Activated T-helper 2 cell treated with anti-CD3 and anti-CD28 coated beads, Interferon-gamma antibody, Interleukin-2, Interleukin-4, amounts not matched to agents 10 μg/mL and 5 μg/mL and 100 μg/mL, durations not matched to agents 14 hours and 24 hours and 36 hours (primary cell): Measurements from ENCODE around the gene CHAC1. TPM values are rescaled to one million over a fixed set of nuclear protein-coding genes. Genes with fewer than 3 reads are reported as not detected.

ENCODE experiments used
- DNase-seq: peaks from one replicate; pipeline ENCODE4 v3.0.0; 2021; ENCODE audit warnings: low spot score
- H3K27ac Mint-ChIP-seq: one replicate; pipeline ENCODE4 v1.8.0; 2021; ENCODE audit warnings: mixed read lengths
- H3K27me3 Mint-ChIP-seq: one replicate; pipeline ENCODE4 v1.8.0; 2021; ENCODE audit warnings: low read depth, mixed read lengths
- H3K36me3 Mint-ChIP-seq: one replicate; pipeline ENCODE4 v1.8.0; 2021; ENCODE audit warnings: low read depth, mixed read lengths
- H3K4me1 Mint-ChIP-seq: one replicate; pipeline ENCODE4 v1.8.0; 2021; ENCODE audit warnings: low read depth, mixed read lengths
- H3K4me3 Mint-ChIP-seq: one replicate; pipeline ENCODE4 v1.8.0; 2021; ENCODE audit warnings: low read depth, mild to moderate bottlenecking, moderate library complexity, mixed read lengths
- H3K9me3 Mint-ChIP-seq: one replicate; pipeline ENCODE4 v1.8.0; 2021; ENCODE audit warnings: mixed read lengths
- intact Hi-C: fragments of 100-400 bp; cut with micrococcal nuclease; formaldehyde crosslinking; loops from one replicate; pipeline ENCODE4 v1.15.1; 2023
- total RNA-seq: library from RNA; stranded (reverse); gene quantifications from 2 replicates; pipeline ENCODE4 v1.2.3, GENCODE V29; 2022

Gene CHAC1
- total RNA-seq, 1 donor from 2014 or later, result 3.6 TPM

GRCh38 chr15:40976819-40977218 is 23.5 kb downstream of the CHAC1 start:
- Mint-ChIP-seq H3K4me3 (no peak overlapping the region), H3K9me3 (no peaks in the 10 kb centered on the region), H3K36me3 (peaks cover 41% of the 10 kb centered on the region), H3K27ac (no peak overlapping the region), H3K27me3 (no peaks in the 10 kb centered on the region), H3K4me1 (peaks cover 2% of the 10 kb centered on the region)
- DNase-seq, result no peak
- intact Hi-C loops, result no loop called here

- Mint-ChIP-seq H3K9me3 (no peaks in the 10 kb centered on the region), H3K36me3 (peaks cover 54% of the 10 kb centered on the region), H3K4me3 (no peak overlapping the region), H3K27me3 (no peaks in the 10 kb centered on the region), H3K4me1 (no peaks in the 10 kb centered on the region), H3K27ac (no peak overlapping the region)
- DNase-seq, result no peak
- intact Hi-C loops, result no loop called here
Measured at GRCh38 chr15:40978141-40978540, 24.9 kb downstream of the CHAC1 start.

GRCh38 chr15:40978562-40978961 is 25.3 kb downstream of the CHAC1 start:
- H3K36me3 Mint-ChIP-seq, result peaks cover 58% of the 10 kb centered on the region
- no peaks in the 10 kb centered on the region for H3K4me1 Mint-ChIP-seq
- no peak for DNase-seq
- intact Hi-C loops, result no loop called here
- H3K9me3 Mint-ChIP-seq, result no peaks in the 10 kb centered on the region
- no peak overlapping the region for H3K27ac Mint-ChIP-seq
- H3K4me3 Mint-ChIP-seq, result no peak overlapping the region
- no peaks in the 10 kb centered on the region for H3K27me3 Mint-ChIP-seq

GRCh38 chr15:40981186-40981585 is 27.9 kb downstream of the CHAC1 start:
- Mint-ChIP-seq H3K27ac (no peak overlapping the region), H3K4me3 (no peak overlapping the region), H3K27me3 (no peaks in the 10 kb centered on the region), H3K4me1 (no peaks in the 10 kb centered on the region), H3K36me3 (peaks cover 80% of the 10 kb centered on the region), H3K9me3 (no peaks in the 10 kb centered on the region)
- no peak for DNase-seq
- intact Hi-C loops, result no loop called here

- no peak overlapping the region for H3K27ac Mint-ChIP-seq
- no peak overlapping the region for H3K4me3 Mint-ChIP-seq
- H3K9me3 Mint-ChIP-seq, result no peaks in the 10 kb centered on the region
- DNase-seq, result no peak
- intact Hi-C loops, result no loop called here
- H3K36me3 Mint-ChIP-seq, result peaks cover 88% of the 10 kb centered on the region
- no peaks in the 10 kb centered on the region for H3K27me3 Mint-ChIP-seq
- H3K4me1 Mint-ChIP-seq, result no peaks in the 10 kb centered on the region
Measured at GRCh38 chr15:40982855-40983254, 29.6 kb downstream of the CHAC1 start.

GRCh38 chr15:40984406-40984805 is 31.1 kb downstream of the CHAC1 start:
- Mint-ChIP-seq H3K36me3 (peaks cover 81% of the 10 kb centered on the region), H3K4me1 (no peaks in the 10 kb centered on the region), H3K4me3 (no peak overlapping the region), H3K27me3 (no peaks in the 10 kb centered on the region), H3K9me3 (no peaks in the 10 kb centered on the region), H3K27ac (no peak overlapping the region)
- intact Hi-C loops, result no loop called here
- no peak for DNase-seq

- DNase-seq, result no peak
- H3K27ac Mint-ChIP-seq, result no peak overlapping the region
- H3K36me3 Mint-ChIP-seq, result peaks cover 81% of the 10 kb centered on the region
- peaks cover 2% of the 10 kb centered on the region for H3K4me1 Mint-ChIP-seq
- no peak overlapping the region for H3K4me3 Mint-ChIP-seq
- intact Hi-C loops, result no loop called here
- no peaks in the 10 kb centered on the region for H3K27me3 Mint-ChIP-seq
- no peaks in the 10 kb centered on the region for H3K9me3 Mint-ChIP-seq
Measured at GRCh38 chr15:40984964-40985363, 31.7 kb downstream of the CHAC1 start.

- peaks cover 81% of the 10 kb centered on the region for H3K36me3 Mint-ChIP-seq
- H3K4me1 Mint-ChIP-seq, result peaks cover 10% of the 10 kb centered on the region
- H3K4me3 Mint-ChIP-seq, result no peak overlapping the region
- intact Hi-C loops, result no loop called here
- H3K9me3 Mint-ChIP-seq, result no peaks in the 10 kb centered on the region
- no peak for DNase-seq
- H3K27ac Mint-ChIP-seq, result no peak overlapping the region
- no peaks in the 10 kb centered on the region for H3K27me3 Mint-ChIP-seq
Measured at GRCh38 chr15:40985541-40986330, 32.5 kb downstream of the CHAC1 start.

- no peaks in the 10 kb centered on the region for H3K9me3 Mint-ChIP-seq
- no peak for DNase-seq
- no peak overlapping the region for H3K4me3 Mint-ChIP-seq
- peaks cover 80% of the 10 kb centered on the region for H3K36me3 Mint-ChIP-seq
- intact Hi-C loops, result no loop called here
- no peak overlapping the region for H3K27ac Mint-ChIP-seq
- peaks cover 18% of the 10 kb centered on the region for H3K4me1 Mint-ChIP-seq
- no peaks in the 10 kb centered on the region for H3K27me3 Mint-ChIP-seq
Measured at GRCh38 chr15:40986820-40987219, 33.5 kb downstream of the CHAC1 start.

GRCh38 chr15:40988156-40988555 is 34.9 kb downstream of the CHAC1 start:
- H3K4me1 Mint-ChIP-seq, result peaks cover 18% of the 10 kb centered on the region
- intact Hi-C loops, result no loop called here
- no peak overlapping the region for H3K27ac Mint-ChIP-seq
- peaks cover 77% of the 10 kb centered on the region for H3K36me3 Mint-ChIP-seq
- no peaks in the 10 kb centered on the region for H3K9me3 Mint-ChIP-seq
- no peak overlapping the region for H3K4me3 Mint-ChIP-seq
- H3K27me3 Mint-ChIP-seq, result no peaks in the 10 kb centered on the region
- no peak for DNase-seq

- intact Hi-C loops, result no loop called here
- DNase-seq, result no peak
- Mint-ChIP-seq H3K27me3 (no peaks in the 10 kb centered on the region), H3K36me3 (peaks cover 68% of the 10 kb centered on the region), H3K27ac (peak overlapping the region; percentile 69), H3K4me3 (no peak overlapping the region), H3K4me1 (peaks cover 18% of the 10 kb centered on the region), H3K9me3 (no peaks in the 10 kb centered on the region)
Measured at GRCh38 chr15:40990080-40990479, 36.8 kb downstream of the CHAC1 start.

GRCh38 chr15:40990789-40991188 is 37.5 kb downstream of the CHAC1 start:
- intact Hi-C loops, result no loop called here
- Mint-ChIP-seq H3K27ac (peak overlapping the region; percentile 69), H3K4me1 (peaks cover 24% of the 10 kb centered on the region), H3K27me3 (no peaks in the 10 kb centered on the region), H3K9me3 (no peaks in the 10 kb centered on the region), H3K36me3 (peaks cover 68% of the 10 kb centered on the region), H3K4me3 (no peak overlapping the region)
- DNase-seq, result no peak

- Mint-ChIP-seq H3K4me1 (peaks cover 26% of the 10 kb centered on the region), H3K36me3 (peaks cover 69% of the 10 kb centered on the region), H3K4me3 (no peak overlapping the region), H3K9me3 (no peaks in the 10 kb centered on the region), H3K27ac (peak overlapping the region; percentile 69), H3K27me3 (no peaks in the 10 kb centered on the region)
- intact Hi-C loops, result no loop called here
- no peak for DNase-seq
Measured at GRCh38 chr15:40991355-40991754, 38.1 kb downstream of the CHAC1 start.
